Measurements from ENCODE around the gene SLC48A1. TPM values are rescaled to one million over a fixed set of nuclear protein-coding genes. Genes with fewer than 3 reads are reported as not detected.

SLC48A1 gene
- total and polyA plus RNA-seq, 12 donors: 12.6 to 31.9 (median 22.1) TPM

GRCh38 chr12:47818007-47818376 is 45.0 kb downstream of the SLC48A1 start:
- no peak for ATAC-seq

DNA sequence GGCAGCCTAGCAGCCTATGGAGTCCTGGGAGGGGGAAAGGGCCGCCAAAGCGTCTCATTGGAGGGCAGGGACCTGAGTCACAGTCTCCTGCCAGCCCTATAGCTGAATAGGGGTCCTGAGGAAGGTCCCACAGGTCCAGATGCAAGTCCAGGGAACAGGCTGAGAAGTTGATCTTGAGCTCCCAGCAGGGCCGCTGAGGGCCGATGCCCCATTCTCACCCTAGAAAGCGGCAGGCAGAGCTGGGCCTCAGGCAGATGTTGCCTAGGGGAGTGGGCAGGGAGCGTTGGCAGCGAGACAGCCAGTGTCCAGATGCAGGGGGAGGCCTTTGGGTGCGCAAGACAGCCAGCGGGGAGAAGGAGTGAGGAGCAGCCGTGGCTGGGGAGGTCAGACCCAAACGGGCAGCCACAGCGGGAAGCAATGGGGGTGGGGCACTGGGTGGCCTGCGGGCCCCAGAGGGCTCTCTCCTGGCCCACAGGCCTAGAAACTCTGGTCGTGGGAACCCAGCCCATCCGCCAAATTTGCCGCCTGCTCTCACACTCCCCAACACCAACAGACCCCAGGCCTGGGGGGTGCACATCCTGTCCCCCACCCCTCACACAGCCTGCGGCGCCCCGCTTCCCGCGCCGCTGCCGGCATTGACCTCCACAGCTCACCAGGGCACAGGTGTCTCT is 45.6 kb downstream of the SLC48A1 start:
- peak in 5 of 8 donors; percentile 5 to 20 (median 9) for ATAC-seq
- H3K27ac ChIP-seq: peak overlapping the region; percentile 94 to 100 (median 99)
- intact Hi-C loops (cut with DNase I): loop anchor here in 2 of 10 donors (1.0 to 5.0 kb wide), 3 partner anchors 16 to 36 kb away; no protein-coding TSS in a partner anchor
- peaks cover 0 to 25% (median 0%) of the 10 kb centered on the region in 9 donors for H3K36me3 ChIP-seq
- peaks cover 39 to 90% (median 86%) of the 10 kb centered on the region in 9 donors for H3K4me1 ChIP-seq
- TF ChIP-seq CTCF (IDR thresholded peaks at IDR 0.05): no peak
- no peaks in the 10 kb centered on the region for H3K27me3 ChIP-seq
- WGBS, 2 donors: 12 to 21% methylated on average over 23 of the region's 23 CpGs
- peak overlapping the region; percentile 61 to 91 (median 83) for H3K4me3 ChIP-seq
- no peaks in the 10 kb centered on the region for H3K9me3 ChIP-seq
- peak in 1 of 2 donors; percentile 44 for DNase-seq

More at GRCh38 chr12:47818007-47818376, 45.0 kb downstream of the SLC48A1 start:
- Histone ChIP-seq H3K36me3 (peaks cover 0 to 25% (median 0%) of the 10 kb centered on the region in 9 donors), H3K4me3 (peak overlapping the region in 9 of 10 donors; percentile 61 to 91 (median 84)), H3K9me3 (no peaks in the 10 kb centered on the region), H3K27ac (peak overlapping the region; percentile 94 to 100 (median 99)), H3K4me1 (peaks cover 43 to 91% (median 86%) of the 10 kb centered on the region in 9 donors), H3K27me3 (no peaks in the 10 kb centered on the region)
- no peak for DNase-seq
- no peak for TF ChIP-seq CTCF (IDR thresholded peaks at IDR 0.05)
- intact Hi-C loops (cut with DNase I): loop anchor here in 2 of 10 donors (2.0 to 5.0 kb wide), 2 partner anchors 19 to 36 kb away; no protein-coding TSS in a partner anchor
- WGBS, 2 donors: 34 to 54% methylated on average over 3 of the region's 3 CpGs

GRCh38 chr12:47819138-47819895 is 46.3 kb downstream of the SLC48A1 start:
- Histone ChIP-seq H3K27me3 (no peaks in the 10 kb centered on the region), H3K4me3 (peak overlapping the region; percentile 61 to 91 (median 83)), H3K27ac (peak overlapping the region; percentile 94 to 100 (median 99)), H3K36me3 (peaks cover 0 to 21% (median 0%) of the 10 kb centered on the region in 9 donors), H3K4me1 (peaks cover 35 to 90% (median 86%) of the 10 kb centered on the region in 9 donors), H3K9me3 (no peaks in the 10 kb centered on the region)
- ATAC-seq (peak; percentile 10 to 46 (median 30)), DNase-seq (peak; percentile 77 to 83)
- 0 to 1% methylated on average over 38 to 73 of the region's 77 CpGs for WGBS, 2 donors
- intact Hi-C loops (cut with DNase I): loop anchor here in 2 of 10 donors (1.0 to 5.0 kb wide), 3 partner anchors 17 to 37 kb away; no protein-coding TSS in a partner anchor
- TF ChIP-seq CTCF (IDR thresholded peaks at IDR 0.05): peak in 8 of 9 donors; percentile 22 to 63 (median 40)

Measured in heart right ventricle (tissue), 16 donors.